ENCODE results near the gene NADK.

NADK gene

GRCh38 chr1:1786836-1787605 lies 8.8 kb upstream of the NADK start:
- DNase-seq (ENCODE audit: low read depth, low spot score) = no peak

DNA sequence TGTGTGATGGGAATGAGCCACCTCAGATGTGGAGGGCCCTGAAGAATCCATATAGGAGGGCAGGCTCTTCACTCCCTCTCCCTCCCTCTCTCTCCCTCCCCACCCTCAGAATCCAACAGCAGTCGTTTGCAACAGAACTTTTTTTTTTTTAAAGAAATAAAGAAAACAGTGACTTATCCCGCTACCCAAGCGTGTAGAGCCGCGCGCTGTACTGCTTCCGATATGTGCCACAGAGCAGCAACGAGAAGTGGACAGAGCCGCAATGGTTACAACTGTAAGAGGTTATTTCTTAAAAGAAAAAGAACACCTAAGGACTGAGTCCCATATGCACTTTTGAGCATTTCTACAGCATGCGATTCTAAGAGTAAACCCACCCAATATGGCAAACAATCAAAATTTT lies 7.4 kb upstream of the NADK start:
- no peak for DNase-seq (ENCODE audit: low read depth, low spot score)

DNA sequence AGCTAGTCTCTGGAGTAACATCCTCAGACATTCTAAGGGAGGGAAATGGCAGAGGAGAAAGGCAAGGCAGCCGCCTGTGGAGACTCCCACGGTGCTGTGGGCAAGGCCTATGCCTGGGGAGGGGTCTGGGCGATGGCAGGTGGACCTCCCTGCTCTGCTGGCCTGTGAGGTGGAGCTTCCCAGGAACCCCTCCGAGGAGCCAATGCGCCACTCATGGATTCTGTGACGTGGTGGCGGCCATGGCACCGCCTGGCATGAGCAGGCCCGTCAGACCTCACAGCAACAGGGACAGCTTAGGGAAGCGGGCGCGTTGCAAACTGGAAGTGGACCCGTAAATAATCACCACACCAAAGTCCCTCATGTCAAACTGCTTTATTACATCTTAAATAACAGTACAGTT lies 6.7 kb upstream of the NADK start:
- DNase-seq (ENCODE audit: low read depth, low spot score) = no peak

GRCh38 chr1:1783320-1783719 lies 5.0 kb upstream of the NADK start:
- DNase-seq (ENCODE audit: low read depth, low spot score) = no peak

GRCh38 chr1:1782399-1783221 lies 4.3 kb upstream of the NADK start:
- DNase-seq (ENCODE audit: low read depth, low spot score) = no peak

- DNase-seq (ENCODE audit: low read depth, low spot score) = no peak
These were observed 3.2 kb upstream of the NADK start for GRCh38 chr1:1781526-1781903.

DNA sequence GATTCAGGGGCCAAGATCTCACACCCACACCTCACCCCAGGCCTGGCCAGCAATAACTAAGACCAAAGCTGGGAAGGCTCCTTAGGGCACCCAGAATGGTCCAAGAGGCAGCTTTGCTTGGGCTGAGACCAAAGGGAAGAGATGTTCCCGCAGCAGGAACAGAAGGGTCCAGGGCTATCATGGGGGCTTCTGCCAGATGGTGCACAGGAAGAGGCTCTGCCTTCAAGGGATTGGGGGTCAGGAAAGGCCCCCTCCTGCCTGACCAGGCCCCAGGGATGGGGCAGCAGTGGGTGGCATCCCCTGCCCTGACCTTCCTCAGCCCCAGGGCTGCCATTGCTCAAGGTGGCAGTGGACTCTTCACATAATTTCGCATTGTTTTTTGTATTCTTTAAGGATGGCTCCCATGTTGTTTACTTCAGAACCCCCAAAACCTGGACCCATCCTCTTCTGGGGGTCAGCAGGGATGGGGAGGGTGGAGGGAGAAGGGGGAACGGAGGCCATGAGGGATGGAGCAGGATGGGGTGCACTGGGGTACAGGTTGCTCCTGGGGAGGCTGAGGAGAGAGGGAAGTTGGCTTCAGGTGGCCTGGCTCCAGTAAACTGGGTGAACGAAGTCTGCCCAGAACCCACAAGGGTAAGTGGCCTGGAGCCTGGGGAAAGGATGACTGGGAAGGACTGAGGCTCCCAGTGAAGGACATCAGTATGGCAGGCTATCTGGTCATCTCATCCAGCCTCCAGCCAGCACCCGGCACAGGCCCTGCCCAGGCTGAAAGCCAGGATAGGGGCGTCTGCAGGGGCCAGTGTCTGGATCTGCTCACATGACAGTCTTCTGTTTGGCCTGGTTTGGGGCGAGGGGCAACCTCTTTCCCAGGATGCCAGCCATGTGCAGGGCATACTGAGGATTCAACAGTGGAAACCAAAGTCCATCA lies 2.6 kb upstream of the NADK start:
- no peak for DNase-seq (ENCODE audit: low read depth, low spot score)

DNA sequence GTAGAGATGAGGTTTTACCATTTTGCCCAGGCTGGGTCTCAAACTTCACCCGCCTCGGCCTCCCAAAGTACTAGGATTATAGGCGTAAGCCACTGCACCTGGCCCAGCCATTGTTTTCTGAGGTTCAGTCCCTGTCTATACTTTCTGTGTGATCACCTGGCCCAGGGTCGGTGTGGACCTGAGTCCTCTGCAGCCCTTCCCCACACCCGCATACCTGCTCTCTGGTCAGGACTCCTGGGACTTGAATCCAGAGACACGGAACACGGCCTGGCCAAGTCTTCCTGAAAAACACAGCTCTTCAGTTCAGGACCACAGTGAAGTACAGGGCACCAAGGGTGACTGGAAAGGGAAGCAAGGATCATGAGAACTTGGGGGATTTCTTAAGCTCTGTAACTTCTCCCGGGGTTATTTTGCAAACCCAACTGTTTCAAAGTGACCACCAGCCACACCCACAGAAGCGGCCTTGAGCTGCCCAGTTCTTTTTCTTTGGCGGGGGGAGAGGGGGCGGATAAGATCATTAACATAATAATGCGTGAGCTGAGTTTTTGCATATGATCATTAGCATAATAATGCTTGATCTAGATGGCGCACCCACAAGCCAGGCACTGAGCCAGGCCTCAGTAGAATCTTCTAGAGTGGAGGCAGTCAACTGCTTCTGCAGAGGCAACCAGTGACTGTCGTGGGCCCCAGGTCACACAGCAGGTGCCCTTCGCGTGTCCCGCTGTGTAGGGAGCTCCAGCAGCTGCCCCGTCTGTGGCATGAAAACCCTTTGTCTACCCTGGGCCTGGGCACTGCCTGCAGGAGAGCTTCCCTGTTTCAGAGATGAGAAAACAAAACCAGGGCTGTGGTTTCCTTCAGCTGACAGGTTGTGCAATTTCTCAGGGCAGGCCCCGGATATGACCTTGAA lies 1.7 kb upstream of the NADK start:
- no peak for DNase-seq (ENCODE audit: low read depth, low spot score)

DNA sequence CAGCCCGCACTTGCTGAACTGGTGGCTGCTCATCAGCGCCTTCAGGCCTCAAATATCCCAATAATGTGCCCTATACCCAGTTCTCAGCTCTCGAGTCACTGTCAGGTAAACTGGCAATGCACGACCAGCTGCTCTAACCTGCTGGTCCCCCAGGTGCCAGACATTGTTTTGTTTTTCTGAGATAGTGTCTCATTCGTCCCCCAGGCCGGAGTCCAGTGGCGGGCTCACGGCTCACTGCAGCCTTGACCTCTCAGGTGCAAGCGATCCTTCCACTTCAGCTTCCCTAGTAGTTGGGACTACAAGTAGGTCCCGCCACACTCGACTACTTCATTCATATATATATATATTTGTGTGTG lies 1.0 kb upstream of the NADK start:
- DNase-seq (ENCODE audit: low read depth, low spot score) = no peak

GRCh38 chr1:1778663-1779319 lies 521 bp upstream of the NADK start:
- no peak for DNase-seq (ENCODE audit: low read depth, low spot score)

- no peak for DNase-seq (ENCODE audit: low read depth, low spot score)
These were observed 729 bp downstream of the NADK start for GRCh38 chr1:1777583-1777899.

- no peak for DNase-seq (ENCODE audit: low read depth, low spot score)
These were observed 1.3 kb downstream of the NADK start for GRCh38 chr1:1776672-1777582.

DNA sequence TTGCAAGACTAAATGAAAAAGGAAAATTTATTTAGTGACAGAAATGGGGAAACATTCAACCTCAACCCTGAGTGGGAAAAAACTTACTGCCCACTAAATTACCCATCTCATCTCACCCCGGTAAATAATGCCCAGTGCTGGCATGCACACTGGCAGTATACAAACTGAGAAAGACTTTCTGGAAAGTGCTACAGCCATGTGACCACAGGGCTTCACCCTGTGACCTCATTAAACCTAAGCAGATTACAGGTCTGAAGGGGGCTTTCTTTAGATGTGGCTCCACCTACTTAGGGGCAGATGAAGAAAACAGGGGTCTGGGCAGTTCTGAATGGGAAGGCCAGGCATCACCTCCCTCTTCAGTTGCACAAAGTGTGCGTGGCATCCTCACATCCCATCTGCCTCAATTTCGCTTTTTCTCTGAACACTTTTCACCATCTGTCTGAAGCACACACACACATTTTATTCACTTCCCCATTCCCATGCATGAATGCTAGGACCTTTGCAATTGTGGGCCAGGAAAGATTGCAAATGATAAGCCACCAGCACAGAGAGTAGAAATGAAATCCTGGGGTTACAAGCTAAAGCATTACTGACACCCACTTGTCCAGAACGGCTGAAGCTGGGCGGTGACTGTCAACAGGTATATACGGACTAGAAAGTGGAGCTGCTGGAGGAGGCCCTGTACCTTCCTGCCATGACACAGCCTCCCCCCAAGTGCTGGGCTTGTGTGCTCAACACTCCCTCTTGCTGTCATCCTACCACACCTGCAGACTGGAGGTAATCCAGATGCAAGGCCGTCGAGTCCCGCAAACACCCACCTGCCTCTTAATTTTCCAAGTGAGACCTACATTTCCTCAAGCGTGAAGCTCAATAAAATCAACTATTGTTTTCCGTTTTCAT lies 2.7 kb downstream of the NADK start:
- no peak for DNase-seq (ENCODE audit: low read depth, low spot score)

- no peak for DNase-seq (ENCODE audit: low read depth, low spot score)
These were observed 4.4 kb downstream of the NADK start for GRCh38 chr1:1773874-1774273.

DNA sequence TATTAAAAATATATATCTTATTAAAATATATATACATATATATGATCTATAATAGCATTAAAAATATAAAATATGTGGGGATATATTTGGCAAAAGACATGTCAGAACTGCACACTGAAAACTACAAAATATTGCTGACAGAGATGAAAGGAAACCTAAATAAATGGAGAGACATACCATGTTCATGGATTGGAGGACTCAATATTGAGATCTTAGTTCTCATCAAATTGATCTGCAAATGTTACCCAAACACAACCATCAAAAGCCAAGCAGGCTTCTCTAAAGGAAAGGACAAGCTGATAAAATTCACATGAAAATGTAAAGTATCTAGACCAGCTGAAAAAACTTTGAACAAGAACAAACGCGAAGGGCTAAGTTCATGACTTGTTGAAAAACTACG lies 7.2 kb downstream of the NADK start:
- DNase-seq (ENCODE audit: low read depth, low spot score) = no peak

DNA sequence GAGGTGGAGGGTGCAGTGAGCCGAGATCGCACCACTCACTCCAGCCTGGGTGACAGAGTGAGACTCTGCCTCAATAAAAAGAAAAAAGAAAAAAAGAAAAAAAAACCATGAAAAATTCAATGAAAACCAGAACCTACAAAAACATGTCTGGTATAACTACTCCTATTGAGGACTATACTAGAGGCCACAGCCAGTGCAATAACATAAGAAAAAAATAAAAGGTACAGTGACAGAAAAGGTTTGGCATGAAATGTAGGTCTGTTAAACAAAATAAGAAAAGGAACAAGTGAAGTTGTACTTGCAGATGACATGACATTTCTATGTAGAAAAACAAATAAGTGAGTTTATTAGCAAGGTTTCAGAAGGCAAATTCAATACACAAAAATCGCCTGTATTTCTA lies 8.2 kb downstream of the NADK start:
- no peak for DNase-seq (ENCODE audit: low read depth, low spot score)

DNA sequence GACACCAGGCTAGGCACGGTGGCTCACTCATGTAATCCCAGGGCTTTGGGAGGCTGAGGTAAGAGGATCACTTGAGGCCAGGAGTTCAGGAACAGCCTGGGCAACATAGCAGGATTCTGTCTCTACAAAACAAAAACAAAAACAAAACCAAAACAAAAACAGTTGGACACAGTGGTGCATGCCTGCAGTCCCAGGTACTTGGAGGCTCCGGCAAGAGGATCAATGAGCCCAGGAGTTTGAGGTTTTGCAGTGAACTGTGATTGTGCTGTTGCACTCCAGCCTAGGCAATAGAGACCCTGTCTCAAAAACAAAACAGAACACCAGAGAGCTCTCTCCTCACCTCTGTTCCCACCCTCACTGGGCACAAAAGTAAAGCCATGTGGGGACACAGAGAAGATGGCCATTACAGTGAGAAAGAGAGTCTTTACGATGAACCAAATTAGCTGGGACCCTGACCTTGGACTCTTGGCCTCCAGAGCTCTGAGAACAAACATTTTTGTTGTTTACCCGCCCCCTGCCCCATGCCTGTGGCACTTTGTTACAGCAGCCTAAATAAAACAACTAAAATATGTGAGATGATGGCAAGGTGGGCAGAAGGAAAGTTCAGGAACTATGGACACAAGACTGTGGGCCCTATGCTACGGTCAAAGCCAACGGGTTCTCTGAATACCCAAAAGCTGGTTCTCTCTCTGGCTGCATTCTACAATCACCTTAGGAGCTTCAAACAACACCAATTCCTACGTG lies 9.8 kb downstream of the NADK start:
- DNase-seq (ENCODE audit: low read depth, low spot score) = no peak

- DNase-seq (ENCODE audit: low read depth, low spot score) = no peak
These were observed 13.3 kb downstream of the NADK start for GRCh38 chr1:1764876-1765470.

All from brain pericyte (primary cell).